GM19372 (cell line): ENCODE measurements around the gene TMEM150A.
A peak's percentile ranks its signal among the peaks of the same experiment; 100 is the strongest.
"Not testable (repeated sequence)": the region's sequence is repeated elsewhere in the genome, so short reads cannot be mapped to it uniquely, and the experiment has no call there.

Experiments used
- ATAC-seq: cut with Tn5 transposase; IDR thresholded peaks from one replicate; pipeline ENCODE4 v1.9.1; 2021; ENCODE audit warnings: mild to moderate bottlenecking, low read depth, moderate library complexity; ENCODE audit not compliant: unreplicated experiment

The TMEM150A gene

GRCh38 chr2:85613717-85614515 is 11.4 kb upstream of the TMEM150A start:
- ATAC-seq: no peak

DNA sequence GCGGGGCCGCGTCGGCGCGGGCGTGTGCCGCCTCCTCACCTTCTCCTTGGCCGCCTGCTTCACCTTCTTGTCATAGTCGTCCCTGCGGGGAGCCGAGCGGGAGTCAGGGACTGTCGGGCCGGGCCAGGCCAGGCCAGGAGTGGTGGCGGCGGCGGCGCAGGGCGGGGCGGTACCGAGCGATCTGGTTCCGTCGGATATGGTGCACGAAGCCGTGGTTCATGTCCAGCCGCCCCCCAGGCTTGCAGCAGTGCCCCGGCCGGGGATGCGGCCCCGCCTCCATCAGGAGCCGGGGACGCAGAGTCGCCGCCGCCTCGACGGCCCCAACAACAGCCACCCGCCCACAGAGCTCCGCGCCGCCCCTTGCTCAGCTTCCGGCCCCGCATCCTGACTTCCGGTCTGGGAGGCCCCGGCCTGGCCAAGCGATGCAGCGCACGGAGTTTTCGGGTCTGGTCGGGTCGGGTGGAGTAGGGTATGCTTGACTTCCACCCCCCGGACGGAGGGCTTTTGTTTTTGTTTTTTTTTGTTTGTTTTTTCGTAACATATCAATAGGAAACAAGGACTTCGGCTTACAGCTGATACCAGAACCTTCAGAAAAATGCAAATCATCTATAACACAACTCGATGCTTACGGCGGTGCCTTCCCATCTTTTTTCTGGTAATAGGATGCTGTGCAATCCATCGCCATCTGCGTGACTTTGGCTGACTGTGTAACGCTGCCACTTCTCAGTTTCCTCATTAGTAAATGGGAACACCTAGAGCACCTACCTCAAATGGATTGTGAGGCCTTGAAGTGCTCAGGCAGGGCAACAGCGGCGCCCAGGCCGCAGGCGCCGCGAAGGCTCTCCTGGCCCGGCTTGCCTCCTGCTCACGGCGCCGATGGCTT is 9.4 kb upstream of the TMEM150A start, which contains the start of gene C2orf68:
TSS of gene C2orf68 (minus strand) at position 362 of the 883 bp plus-strand sequence. CDS start at position 280, 82 bp downstream.
- peak; percentile 73 for ATAC-seq

DNA sequence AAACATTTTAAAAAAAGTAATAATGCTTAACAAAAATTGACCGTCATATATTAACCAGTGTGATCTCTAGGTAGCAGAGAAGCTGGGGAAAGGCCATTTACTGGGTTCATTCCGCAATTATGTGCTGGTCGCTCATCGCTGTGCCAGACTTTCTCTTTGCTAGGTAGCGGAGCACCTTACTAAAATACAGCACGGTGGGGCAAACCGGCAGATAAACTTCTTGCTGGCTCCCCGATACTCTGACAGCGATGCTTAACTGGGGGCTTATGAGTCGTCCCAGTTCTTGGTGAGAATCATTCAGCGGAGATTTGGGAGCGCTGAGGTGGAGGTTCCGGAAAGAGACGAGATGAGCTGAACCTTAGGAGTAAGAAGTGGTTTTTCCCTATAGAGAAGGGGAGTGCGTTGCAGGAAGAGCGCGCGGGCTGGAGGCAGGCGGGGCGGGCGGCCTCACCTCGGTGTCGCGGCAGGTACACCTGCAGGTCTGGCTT is 8.8 kb upstream of the TMEM150A start:
- ATAC-seq: no peak

GRCh38 chr2:85607268-85608215 is 5.0 kb upstream of the TMEM150A start:
- no peak for ATAC-seq

DNA sequence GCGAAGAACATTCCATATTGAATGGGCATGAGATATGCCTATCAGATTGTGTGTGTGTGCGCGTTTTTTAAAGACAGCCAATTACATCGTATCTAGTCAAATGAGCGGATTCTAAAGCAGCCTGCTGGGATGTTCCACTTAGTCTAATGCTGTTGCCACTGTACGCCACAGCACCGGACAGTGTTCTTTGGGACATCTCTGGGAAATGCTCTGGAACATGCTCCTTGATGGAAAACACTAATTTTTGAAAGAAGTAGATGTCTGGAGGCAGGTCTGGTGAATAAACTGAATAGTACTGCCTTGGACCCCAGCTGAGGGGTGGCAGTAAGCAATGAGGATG is 3.6 kb upstream of the TMEM150A start:
- no peak for ATAC-seq

DNA sequence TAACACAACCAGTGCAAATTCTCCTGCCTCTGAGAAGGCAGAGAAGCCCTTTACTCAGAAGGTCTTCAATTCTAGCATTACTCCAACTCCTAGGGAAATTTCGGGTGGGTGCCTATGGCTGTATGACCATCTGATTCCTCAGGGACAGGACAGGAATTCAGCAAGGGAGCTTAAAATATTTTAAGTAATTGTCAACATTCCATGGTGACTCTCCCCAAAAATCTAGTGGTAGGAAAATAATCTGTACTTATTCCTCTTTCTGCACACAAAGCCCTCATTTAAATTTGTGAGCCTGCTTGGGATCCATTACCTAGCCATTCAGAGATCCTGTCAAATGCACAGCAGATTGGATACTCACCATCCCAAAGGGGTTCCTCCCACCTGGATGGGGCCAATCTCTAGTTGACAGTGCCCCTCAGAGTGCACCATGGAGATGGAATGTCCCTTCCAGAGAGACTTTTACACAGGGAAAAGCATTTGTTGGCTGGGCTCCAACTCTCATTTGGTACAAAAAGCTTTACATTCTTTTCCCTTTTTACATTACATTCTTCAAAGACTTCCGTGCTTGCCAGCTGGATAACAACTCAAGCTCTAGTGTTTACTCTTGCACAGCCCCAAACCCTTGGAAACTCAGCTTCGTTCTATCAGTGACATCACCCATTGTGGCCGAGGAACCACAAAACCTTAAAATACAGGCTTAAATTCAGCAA is 3.1 kb upstream of the TMEM150A start:
- ATAC-seq: no peak

DNA sequence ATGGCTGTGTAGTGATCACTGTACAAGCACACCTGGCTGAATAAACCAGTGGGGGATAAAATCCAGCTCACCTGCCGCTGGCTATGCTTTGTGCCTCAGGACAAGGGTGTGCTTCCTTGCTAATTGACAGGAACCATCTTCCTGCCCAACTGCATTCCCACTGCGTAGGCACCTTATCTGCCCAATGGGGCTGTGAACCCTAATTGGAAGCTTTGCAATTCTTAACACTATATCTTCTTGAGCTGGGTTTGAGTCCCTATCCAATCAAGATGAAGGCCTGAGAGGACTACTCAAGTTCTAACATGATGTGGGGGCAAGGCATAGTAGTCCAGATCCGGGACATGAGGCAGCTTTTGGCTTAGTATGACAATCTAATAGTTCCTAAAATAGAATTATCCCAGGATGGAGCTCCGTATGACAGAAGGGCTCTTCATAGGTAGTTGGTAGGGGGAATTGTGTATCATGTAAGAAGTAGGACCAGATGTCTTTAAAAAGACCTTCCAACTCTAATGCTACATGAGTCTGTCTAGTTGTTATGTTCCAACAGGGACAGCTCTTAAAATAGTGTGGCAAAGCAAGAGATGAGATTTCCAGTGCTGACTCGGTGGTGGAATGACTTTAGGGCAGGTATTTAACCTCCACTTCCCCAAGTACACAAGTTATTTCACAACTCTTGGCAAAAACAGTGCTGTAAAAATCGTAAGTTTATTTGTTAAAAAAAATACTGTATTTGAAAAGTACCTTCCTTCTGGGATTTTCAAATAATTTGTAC is 2.3 kb upstream of the TMEM150A start:
- ATAC-seq: no peak

DNA sequence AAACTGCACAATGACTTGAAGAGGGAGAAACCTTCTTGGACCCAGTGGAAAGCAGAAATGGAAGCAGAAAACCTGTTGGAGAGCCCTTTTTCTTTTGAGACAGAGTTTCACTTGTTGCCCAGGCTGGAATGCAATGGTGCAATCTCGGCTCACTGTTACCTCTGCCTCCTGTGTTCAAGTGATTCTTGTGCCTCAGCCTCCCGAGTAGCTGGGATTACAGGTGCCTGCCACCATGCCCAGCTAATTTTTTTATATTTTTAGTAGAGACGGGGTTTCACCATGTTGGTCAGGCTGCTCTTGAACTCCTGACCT is 1.6 kb upstream of the TMEM150A start:
- not testable (repeated sequence) for ATAC-seq

GRCh38 chr2:85601771-85602475 is 575 bp downstream of the TMEM150A start:
- ATAC-seq: peak; percentile 43

DNA sequence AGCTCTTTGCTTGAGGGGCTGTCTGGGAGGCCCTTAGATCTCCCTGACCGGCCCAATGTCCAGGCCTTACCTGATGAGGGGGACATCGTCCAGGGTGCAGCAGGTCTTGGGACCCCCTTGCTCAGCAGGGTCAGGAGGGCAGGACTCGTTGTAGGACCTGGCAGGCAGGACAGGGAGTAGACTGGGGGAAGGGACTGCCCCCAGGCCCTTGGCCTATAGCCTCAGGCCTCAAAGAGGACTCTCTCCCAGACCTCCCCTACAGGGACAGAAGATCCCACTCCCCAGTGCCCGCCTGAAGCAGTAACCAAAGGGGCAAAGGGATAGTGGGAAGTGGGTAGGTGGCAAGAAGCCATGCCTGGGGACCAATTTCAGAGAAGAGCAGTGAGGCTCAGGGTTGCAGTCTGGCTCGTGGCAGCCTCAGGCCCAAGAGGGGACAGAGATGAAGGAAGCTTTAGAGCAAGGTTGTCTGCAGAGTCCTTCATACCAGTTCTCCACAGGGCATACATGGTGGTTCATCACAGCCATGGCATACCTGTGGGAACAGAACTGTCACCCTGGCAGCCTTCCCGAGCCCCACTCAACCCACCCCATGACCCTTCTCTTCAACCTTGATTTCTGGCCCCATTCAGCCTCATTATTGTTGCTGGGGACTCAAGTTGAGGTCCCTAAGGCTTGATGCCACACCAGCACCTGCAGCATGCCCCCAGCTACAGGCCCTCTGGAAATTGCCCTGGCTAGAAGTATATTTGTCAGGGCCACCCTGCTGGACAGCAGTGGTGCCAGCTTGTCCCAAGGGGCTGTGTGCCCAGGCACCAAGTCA is 1.3 kb downstream of the TMEM150A start:
- ATAC-seq: no peak

GRCh38 chr2:85600235-85600575 is 2.3 kb downstream of the TMEM150A start:
- no peak for ATAC-seq

DNA sequence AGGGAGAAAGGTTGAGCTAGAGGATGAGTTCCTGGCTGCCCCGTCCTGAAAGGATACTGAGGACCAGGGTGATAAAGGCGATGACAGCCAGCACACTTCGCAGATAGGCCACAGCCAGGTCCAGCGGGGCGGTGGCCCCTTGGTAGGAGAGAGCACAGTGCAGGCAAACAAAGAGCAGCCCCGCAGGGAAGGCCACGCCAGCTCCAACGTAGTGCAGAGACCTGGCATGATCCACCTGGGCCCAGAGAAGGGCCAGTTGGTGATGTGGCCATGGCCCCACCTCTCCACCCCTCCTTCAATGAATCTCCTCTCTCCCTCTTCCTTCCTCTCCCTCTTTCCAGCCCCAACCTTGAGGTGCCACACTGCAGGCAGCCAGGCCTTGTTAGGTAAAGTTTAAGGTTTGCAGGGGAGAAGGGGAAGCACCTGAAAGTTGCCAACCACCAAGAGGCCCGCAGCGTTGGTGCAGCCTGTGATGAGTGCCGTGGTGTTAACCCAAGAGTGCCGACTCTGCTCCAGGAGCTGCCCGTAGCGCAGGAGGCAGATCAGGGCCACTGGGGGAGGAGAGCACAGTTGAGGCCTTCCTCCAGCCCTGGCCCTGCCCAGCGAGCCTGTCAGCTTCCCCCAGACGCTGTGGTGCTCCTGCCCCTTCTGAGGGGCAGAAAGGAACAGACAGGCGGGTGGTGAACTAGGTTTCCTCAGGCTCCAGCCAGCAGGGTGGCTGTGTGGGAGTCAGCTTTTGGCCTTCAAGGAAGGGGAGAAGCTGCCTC is 2.8 kb downstream of the TMEM150A start:
- ATAC-seq: no peak

DNA sequence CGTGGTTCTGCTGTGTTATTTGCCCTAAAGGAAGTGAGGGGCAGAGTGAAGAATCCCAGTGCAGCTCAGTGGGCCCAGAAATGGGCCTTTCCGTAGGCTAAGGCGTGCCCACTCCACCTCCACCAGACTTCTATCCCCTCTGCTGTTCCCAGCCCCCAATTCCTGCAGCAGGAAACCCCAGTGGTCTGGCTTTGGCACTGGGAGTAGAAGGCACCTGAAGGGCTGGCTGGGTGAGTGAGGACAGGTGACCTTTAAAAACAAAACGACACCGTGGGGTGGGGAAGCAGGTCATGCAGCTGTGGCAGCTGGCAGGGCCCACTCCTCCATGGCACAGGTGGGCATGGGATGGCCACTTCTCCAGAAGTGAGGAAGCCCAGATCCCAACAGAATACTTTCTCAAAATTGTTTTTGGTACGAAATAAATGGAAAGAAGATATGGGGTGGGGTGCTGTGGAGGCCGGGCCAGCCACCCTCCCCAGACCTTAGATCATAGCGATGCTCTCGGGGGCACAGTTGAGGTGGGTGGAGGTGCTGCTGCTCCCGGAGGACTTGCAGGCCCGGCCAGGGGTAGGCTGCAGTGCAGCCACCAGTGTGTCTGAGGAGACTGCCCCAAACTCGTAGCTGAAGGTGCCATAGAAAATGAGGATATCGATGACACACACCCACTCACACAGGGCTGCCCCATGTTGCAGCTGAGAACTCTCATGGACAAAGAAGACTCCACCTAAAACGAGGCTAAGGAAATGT is 3.7 kb downstream of the TMEM150A start:
- no peak for ATAC-seq

DNA sequence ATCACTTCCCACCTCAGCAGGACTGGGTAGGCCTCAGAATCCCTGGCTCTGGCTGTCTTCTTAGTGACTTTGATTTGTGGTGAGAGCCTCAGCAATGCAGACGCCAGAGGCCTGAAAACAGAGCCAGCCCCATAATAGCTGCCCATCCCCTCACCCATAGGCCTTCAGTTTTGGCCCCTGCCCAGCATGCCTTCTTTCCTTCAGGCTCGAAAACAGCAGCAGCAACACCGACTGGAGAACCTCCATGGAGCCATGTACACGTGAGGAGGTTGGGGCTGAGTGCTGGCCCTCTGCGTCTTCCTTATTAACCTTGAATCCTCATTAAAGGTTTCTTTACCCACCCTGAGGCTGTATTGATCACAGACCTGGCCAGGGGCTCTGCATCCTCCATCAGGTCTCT is 5.3 kb downstream of the TMEM150A start:
- no peak for ATAC-seq

DNA sequence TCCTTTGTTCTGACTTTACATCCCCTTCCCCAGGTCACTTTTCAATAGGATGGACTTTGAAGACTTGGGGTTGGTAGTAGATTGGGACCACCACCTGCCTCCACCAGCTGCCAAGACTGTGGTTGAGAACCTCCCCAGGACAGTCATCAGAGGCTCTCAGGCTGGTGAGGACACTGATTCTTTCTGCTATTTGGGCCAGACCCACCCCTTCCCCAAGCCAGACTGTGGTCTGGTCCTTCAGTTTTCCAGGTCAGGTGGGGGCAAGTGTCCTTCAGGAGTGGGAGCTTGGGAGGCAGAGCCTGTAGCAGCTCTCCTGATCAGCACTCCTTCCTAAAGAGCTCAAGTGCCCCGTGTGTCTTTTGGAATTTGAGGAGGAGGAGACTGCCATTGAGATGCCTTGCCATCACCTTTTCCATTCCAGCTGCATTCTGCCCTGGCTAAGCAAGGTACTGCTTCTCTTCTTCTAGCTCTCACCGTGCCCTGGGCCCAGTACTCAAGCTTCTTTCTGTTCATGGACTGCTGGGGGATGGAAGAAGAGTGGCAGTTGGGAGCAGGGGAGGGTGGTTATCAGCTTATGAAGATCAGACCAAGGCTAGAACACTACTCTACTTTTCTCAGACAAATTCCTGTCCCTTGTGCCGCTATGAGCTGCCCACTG is 5.9 kb downstream of the TMEM150A start:
- ATAC-seq: no peak

DNA sequence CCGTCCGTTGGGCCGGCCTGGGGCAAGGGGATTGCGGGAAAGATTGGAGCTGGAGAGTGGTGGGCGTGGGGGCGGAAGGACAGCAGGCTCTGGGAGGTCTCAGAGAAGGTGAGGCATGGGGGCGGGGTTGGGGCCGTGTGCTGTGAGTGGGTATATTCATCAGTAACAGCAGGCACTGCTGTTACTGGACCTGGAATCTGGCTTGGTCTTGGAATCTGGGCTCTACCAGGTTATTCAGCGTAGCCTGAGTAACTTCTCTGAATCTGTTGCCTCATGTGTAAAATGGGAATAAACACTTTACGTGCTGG is 6.5 kb downstream of the TMEM150A start:
- no peak for ATAC-seq
